ENCODE data around the gene TOM1L1. TPM values are rescaled to one million over a fixed set of nuclear protein-coding genes. Genes with fewer than 3 reads are reported as not detected.

TOM1L1 gene
- total and polyA plus RNA-seq, 4 donors, result 21.4 to 119 (median 33.9) TPM

GRCh38 chr17:54919425-54919824 is 18.8 kb downstream of the TOM1L1 start:
- no peak overlapping the region for H3K9ac ChIP-seq (ENCODE audit: low read depth in 1 of 2, low read length in 2 of 2)
- H3K4me1 ChIP-seq (ENCODE audit: control insufficient read depth in 4 of 4, insufficient read depth in 4 of 4, low read length in 3 of 4), result no peaks in the 10 kb centered on the region
- no peak overlapping the region for H3K27ac ChIP-seq (ENCODE audit: low read depth in 1 of 2, low read length in 2 of 2)
- no peak for TF ChIP-seq ATF3 (IDR thresholded peaks at IDR 0.05)
- TF ChIP-seq SP1 (IDR thresholded peaks at IDR 0.05), result no peak
- TF ChIP-seq FOXA2 (IDR thresholded peaks at IDR 0.05), result no peak
- TF ChIP-seq REST (IDR thresholded peaks at IDR 0.05), result no peak
- TF ChIP-seq GABPA (IDR thresholded peaks at IDR 0.05 in 1 of 2, conservative IDR thresholded peaks at IDR 0.05 in 1 of 2), result no peak
- no peak for TF ChIP-seq HNF4G (IDR thresholded peaks at IDR 0.05)
- TF ChIP-seq HNF4A (conservative IDR thresholded peaks at IDR 0.05), result no peak
- TF ChIP-seq, protein P1, sequence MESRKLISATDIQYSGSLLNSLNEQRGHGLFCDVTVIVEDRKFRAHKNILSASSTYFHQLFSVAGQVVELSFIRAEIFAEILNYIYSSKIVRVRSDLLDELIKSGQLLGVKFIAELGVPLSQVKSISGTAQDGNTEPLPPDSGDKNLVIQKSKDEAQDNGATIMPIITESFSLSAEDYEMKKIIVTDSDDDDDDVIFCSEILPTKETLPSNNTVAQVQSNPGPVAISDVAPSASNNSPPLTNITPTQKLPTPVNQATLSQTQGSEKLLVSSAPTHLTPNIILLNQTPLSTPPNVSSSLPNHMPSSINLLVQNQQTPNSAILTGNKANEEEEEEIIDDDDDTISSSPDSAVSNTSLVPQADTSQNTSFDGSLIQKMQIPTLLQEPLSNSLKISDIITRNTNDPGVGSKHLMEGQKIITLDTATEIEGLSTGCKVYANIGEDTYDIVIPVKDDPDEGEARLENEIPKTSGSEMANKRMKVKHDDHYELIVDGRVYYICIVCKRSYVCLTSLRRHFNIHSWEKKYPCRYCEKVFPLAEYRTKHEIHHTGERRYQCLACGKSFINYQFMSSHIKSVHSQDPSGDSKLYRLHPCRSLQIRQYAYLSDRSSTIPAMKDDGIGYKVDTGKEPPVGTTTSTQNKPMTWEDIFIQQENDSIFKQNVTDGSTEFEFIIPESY (IDR thresholded peaks at IDR 0.05), result no peak
- TF ChIP-seq YY1 (IDR thresholded peaks at IDR 0.05), result no peak
- H3K4me3 ChIP-seq (ENCODE audit: low read depth in 1 of 3, low read length in 3 of 3), result no peak overlapping the region
- H3K9me3 ChIP-seq (ENCODE audit: control insufficient read depth in 4 of 4, low read length in 3 of 4), result peaks cover 0 to 2% (median 0%) of the 10 kb centered on the region in 4 donors
- peaks cover 4 to 52% (median 42%) of the 10 kb centered on the region in 4 donors for H3K36me3 ChIP-seq (ENCODE audit: control insufficient read depth in 4 of 4, insufficient read depth in 3 of 4, low read depth in 1 of 4, low read length in 3 of 4)
- no peaks in the 10 kb centered on the region for H3K27me3 ChIP-seq (ENCODE audit: control insufficient read depth in 4 of 4, insufficient read depth in 4 of 4, low read length in 3 of 4)
- no peak for DNase-seq (ENCODE audit: low spot score)

DNA sequence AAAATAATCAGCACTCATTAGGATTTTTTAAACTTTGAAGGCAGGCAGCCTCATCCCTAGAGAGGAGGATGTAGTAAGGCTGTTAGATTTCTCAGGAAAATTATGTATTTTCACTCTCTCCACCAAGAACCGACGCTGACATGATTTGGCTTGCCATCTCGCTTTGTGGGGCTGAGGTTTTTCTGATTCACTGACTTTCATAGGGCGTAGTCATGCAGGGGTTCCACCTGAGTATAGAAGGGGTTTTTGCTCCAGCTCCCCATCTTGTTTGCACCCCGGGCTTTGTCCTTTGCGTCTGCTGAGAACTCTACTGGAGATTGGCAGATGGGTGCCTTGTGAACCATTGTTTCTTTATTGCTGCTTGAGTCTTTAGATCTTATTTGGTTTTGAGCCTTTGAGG is 20.2 kb downstream of the TOM1L1 start:
- DNase-seq (ENCODE audit: low spot score), result no peak
- 87% methylated on average over 6 of the region's 6 CpGs for WGBS
- TF ChIP-seq REST (IDR thresholded peaks at IDR 0.05), result no peak

More for the DNA sequence above, 20.2 kb downstream of the TOM1L1 start:
- Histone ChIP-seq H3K27ac (ENCODE audit: low read depth in 1 of 2, low read length in 2 of 2) (no peak overlapping the region), H3K4me1 (ENCODE audit: control insufficient read depth in 4 of 4, insufficient read depth in 4 of 4, low read length in 3 of 4) (no peaks in the 10 kb centered on the region), H3K4me3 (ENCODE audit: low read depth in 1 of 3, low read length in 3 of 3) (no peak overlapping the region), H3K36me3 (ENCODE audit: control insufficient read depth in 4 of 4, insufficient read depth in 3 of 4, low read depth in 1 of 4, low read length in 3 of 4) (peaks cover 3 to 39% (median 34%) of the 10 kb centered on the region in 4 donors), H3K9me3 (ENCODE audit: control insufficient read depth in 4 of 4, low read length in 3 of 4) (peaks cover 0 to 2% (median 0%) of the 10 kb centered on the region in 4 donors), H3K9ac (ENCODE audit: low read depth in 1 of 2, low read length in 2 of 2) (no peak overlapping the region), H3K27me3 (ENCODE audit: control insufficient read depth in 4 of 4, insufficient read depth in 4 of 4, low read length in 3 of 4) (no peaks in the 10 kb centered on the region)

Data from liver (tissue), 9 donors.